ENCODE measurements around the gene INTS6L. TPM values are rescaled to one million over a fixed set of nuclear protein-coding genes. Genes with fewer than 3 reads are reported as not detected.

INTS6L gene
- polyA plus RNA-seq, 3 donors = 2.7 to 29.0 (median 3.0) TPM

GRCh38 chrX:135536877-135537276, 16.4 kb downstream of the INTS6L start:
- peak overlapping the region in 1 of 7 donors; percentile 72 for H3K27ac Mint-ChIP-seq
- H4K20me1 ChIP-seq (ENCODE audit: insufficient read depth, low read length) = peaks cover 6% of the 10 kb centered on the region
- intact Hi-C loops (cut with micrococcal nuclease) = no loop called here
- peaks cover 0 to 4% of the 10 kb centered on the region in 2 donors for H3K36me3 Mint-ChIP-seq
- H3K27me3 Mint-ChIP-seq (ENCODE audit: low read depth in 3 of 3) = peaks cover 0 to 4% (median 0%) of the 10 kb centered on the region in 3 donors
- H2AFZ ChIP-seq (ENCODE audit: insufficient read depth, low read depth, low read length, poor library complexity, severe bottlenecking) = no peak overlapping the region
- H3K4me2 ChIP-seq (replicated peaks; ENCODE audit: extremely low read depth, low read length, poor library complexity, severe bottlenecking) = no peak overlapping the region
- H3K27me3 ChIP-seq (ENCODE audit: control insufficient read depth in 2 of 2, insufficient read depth in 2 of 2, low read length in 2 of 2) = no peaks in the 10 kb centered on the region
- no peak overlapping the region for H3K9ac ChIP-seq (ENCODE audit: insufficient read depth, low read length, poor library complexity, severe bottlenecking)
- no peaks in the 10 kb centered on the region for H3K9me3 ChIP-seq (replicated peaks in 1 of 2; ENCODE audit: control insufficient read depth in 1 of 2, insufficient read depth in 1 of 2, low read length in 2 of 2)
- DNase-seq = no peak
- peaks cover 0 to 3% of the 10 kb centered on the region in 2 donors for H3K4me1 ChIP-seq (ENCODE audit: control insufficient read depth in 1 of 2, insufficient read depth in 2 of 2, low read length in 2 of 2)
- no peak overlapping the region for H3K4me3 Mint-ChIP-seq
- H3K4me3 ChIP-seq (replicated peaks in 1 of 3; ENCODE audit: low read depth in 2 of 3, low read length in 3 of 3) = no peak overlapping the region
- H3K79me2 ChIP-seq (ENCODE audit: insufficient read depth, low read length) = peaks cover 8% of the 10 kb centered on the region
- H3K4me1 Mint-ChIP-seq = peaks cover 9% of the 10 kb centered on the region
- H3K9me3 Mint-ChIP-seq = no peaks in the 10 kb centered on the region
- H3K27ac ChIP-seq (ENCODE audit: low read depth in 1 of 2, low read length in 2 of 2) = no peak overlapping the region
- no peaks in the 10 kb centered on the region for H3K36me3 ChIP-seq (replicated peaks in 1 of 2; ENCODE audit: control insufficient read depth in 1 of 2, insufficient read depth in 2 of 2, low read length in 2 of 2)
- TF ChIP-seq, protein P1, sequence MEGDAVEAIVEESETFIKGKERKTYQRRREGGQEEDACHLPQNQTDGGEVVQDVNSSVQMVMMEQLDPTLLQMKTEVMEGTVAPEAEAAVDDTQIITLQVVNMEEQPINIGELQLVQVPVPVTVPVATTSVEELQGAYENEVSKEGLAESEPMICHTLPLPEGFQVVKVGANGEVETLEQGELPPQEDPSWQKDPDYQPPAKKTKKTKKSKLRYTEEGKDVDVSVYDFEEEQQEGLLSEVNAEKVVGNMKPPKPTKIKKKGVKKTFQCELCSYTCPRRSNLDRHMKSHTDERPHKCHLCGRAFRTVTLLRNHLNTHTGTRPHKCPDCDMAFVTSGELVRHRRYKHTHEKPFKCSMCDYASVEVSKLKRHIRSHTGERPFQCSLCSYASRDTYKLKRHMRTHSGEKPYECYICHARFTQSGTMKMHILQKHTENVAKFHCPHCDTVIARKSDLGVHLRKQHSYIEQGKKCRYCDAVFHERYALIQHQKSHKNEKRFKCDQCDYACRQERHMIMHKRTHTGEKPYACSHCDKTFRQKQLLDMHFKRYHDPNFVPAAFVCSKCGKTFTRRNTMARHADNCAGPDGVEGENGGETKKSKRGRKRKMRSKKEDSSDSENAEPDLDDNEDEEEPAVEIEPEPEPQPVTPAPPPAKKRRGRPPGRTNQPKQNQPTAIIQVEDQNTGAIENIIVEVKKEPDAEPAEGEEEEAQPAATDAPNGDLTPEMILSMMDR (IDR thresholded peaks at IDR 0.05) = no peak

GRCh38 chrX:135541351-135541750, 20.9 kb downstream of the INTS6L start:
- Histone ChIP-seq H3K4me1 (ENCODE audit: control insufficient read depth in 1 of 2, insufficient read depth in 2 of 2, low read length in 2 of 2) (no peaks in the 10 kb centered on the region), H3K27ac (ENCODE audit: low read depth in 1 of 2, low read length in 2 of 2) (no peak overlapping the region), H3K9me3 (replicated peaks in 1 of 2; ENCODE audit: control insufficient read depth in 1 of 2, insufficient read depth in 1 of 2, low read length in 2 of 2) (no peaks in the 10 kb centered on the region), H3K9ac (ENCODE audit: insufficient read depth, low read length, poor library complexity, severe bottlenecking) (no peak overlapping the region), H3K27me3 (ENCODE audit: control insufficient read depth in 2 of 2, insufficient read depth in 2 of 2, low read length in 2 of 2) (no peaks in the 10 kb centered on the region), H2AFZ (ENCODE audit: insufficient read depth, low read depth, low read length, poor library complexity, severe bottlenecking) (no peak overlapping the region), H4K20me1 (ENCODE audit: insufficient read depth, low read length) (peaks cover 7% of the 10 kb centered on the region), H3K4me2 (replicated peaks; ENCODE audit: extremely low read depth, low read length, poor library complexity, severe bottlenecking) (no peak overlapping the region), H3K4me3 (replicated peaks in 1 of 3; ENCODE audit: low read depth in 2 of 3, low read length in 3 of 3) (no peak overlapping the region), H3K36me3 (replicated peaks in 1 of 2; ENCODE audit: control insufficient read depth in 1 of 2, insufficient read depth in 2 of 2, low read length in 2 of 2) (no peaks in the 10 kb centered on the region), H3K79me2 (ENCODE audit: insufficient read depth, low read length) (no peaks in the 10 kb centered on the region)
- Mint-ChIP-seq H3K4me1 (peaks cover 12% of the 10 kb centered on the region), H3K4me3 (no peak overlapping the region), H3K9me3 (no peaks in the 10 kb centered on the region), H3K36me3 (peaks cover 7 to 9% of the 10 kb centered on the region in 2 donors), H3K27me3 (ENCODE audit: low read depth in 3 of 3) (peaks cover 0 to 3% (median 0%) of the 10 kb centered on the region in 3 donors), H3K27ac (no peak overlapping the region)
- WGBS (ENCODE audit: insufficient coverage) = no CpG with 5 or more reads among the region's 1 CpG
- TF ChIP-seq, protein P1 (IDR thresholded peaks at IDR 0.05) = no peak
- DNase-seq = no peak
- intact Hi-C loops (cut with micrococcal nuclease) = no loop called here
